ENCODE data around the gene OR9I1.

Gene OR9I1

GRCh38 chr11:58125469-58125868 is at the start of gene OR9I1:
TSS of gene OR9I1 (minus strand) at chr11:58125530. CDS start at chr11:58119444, 6,086 bp downstream.
- no peak for DNase-seq

GRCh38 chr11:58165504-58166106 is 40.3 kb upstream of the OR9I1 start:
- no peak for DNase-seq

GRCh38 chr11:58164990-58165389 is 39.7 kb upstream of the OR9I1 start:
- DNase-seq: no peak

- no peak for DNase-seq
Measured at GRCh38 chr11:58164389-58164788, 39.1 kb upstream of the OR9I1 start.

GRCh38 chr11:58152781-58153180 is 27.5 kb upstream of the OR9I1 start:
- DNase-seq: no peak

GRCh38 chr11:58142761-58143160 is 17.4 kb upstream of the OR9I1 start:
- no peak for DNase-seq

- no peak for DNase-seq
Measured at GRCh38 chr11:58135171-58135570, 9.8 kb upstream of the OR9I1 start.

GRCh38 chr11:58134151-58134550 is 8.8 kb upstream of the OR9I1 start:
- DNase-seq: no peak

- DNase-seq: no peak
Measured at GRCh38 chr11:58133309-58134076, 8.2 kb upstream of the OR9I1 start.

GRCh38 chr11:58127350-58127749 is 2.0 kb upstream of the OR9I1 start:
- no peak for DNase-seq

- DNase-seq: no peak
Measured at GRCh38 chr11:58121096-58121495, 4.2 kb downstream of the OR9I1 start.

GRCh38 chr11:58097437-58097836 is 27.9 kb downstream of the OR9I1 start:
- DNase-seq: no peak

- no peak for DNase-seq
Measured at GRCh38 chr11:58086528-58086927, 38.8 kb downstream of the OR9I1 start.

- no peak for DNase-seq
Measured at GRCh38 chr11:58075781-58076180, 49.5 kb downstream of the OR9I1 start.

GRCh38 chr11:58070585-58070984 is 54.7 kb downstream of the OR9I1 start:
- DNase-seq: no peak

- no peak for DNase-seq
Measured at GRCh38 chr11:58068655-58069054, 56.7 kb downstream of the OR9I1 start.

- DNase-seq: no peak
Measured at GRCh38 chr11:58067685-58068084, 57.6 kb downstream of the OR9I1 start.
